T-helper 1 cell treated with Interleukin-12 subunit alpha and Interleukin-12 subunit beta and Interleukin-4 antibody, amounts not matched to agents 30 ng/mL and 1 ng/mL, for 36 hours (primary cell): ENCODE measurements around the gene IRAK1. TPM values are rescaled to one million over a fixed set of nuclear protein-coding genes. Genes with fewer than 3 reads are reported as not detected.

ENCODE experiments used
- intact Hi-C: fragments of 100-400 bp; cut with micrococcal nuclease; formaldehyde crosslinking; loops from one replicate; pipeline ENCODE4 v1.15.1; 2024
- total RNA-seq: library from RNA; stranded (reverse); gene quantifications from 2 replicates; pipeline ENCODE4 v1.2.3, GENCODE V29; 2022

Gene IRAK1
- total RNA-seq: 131 and 144 TPM in 2 replicates

DNA sequence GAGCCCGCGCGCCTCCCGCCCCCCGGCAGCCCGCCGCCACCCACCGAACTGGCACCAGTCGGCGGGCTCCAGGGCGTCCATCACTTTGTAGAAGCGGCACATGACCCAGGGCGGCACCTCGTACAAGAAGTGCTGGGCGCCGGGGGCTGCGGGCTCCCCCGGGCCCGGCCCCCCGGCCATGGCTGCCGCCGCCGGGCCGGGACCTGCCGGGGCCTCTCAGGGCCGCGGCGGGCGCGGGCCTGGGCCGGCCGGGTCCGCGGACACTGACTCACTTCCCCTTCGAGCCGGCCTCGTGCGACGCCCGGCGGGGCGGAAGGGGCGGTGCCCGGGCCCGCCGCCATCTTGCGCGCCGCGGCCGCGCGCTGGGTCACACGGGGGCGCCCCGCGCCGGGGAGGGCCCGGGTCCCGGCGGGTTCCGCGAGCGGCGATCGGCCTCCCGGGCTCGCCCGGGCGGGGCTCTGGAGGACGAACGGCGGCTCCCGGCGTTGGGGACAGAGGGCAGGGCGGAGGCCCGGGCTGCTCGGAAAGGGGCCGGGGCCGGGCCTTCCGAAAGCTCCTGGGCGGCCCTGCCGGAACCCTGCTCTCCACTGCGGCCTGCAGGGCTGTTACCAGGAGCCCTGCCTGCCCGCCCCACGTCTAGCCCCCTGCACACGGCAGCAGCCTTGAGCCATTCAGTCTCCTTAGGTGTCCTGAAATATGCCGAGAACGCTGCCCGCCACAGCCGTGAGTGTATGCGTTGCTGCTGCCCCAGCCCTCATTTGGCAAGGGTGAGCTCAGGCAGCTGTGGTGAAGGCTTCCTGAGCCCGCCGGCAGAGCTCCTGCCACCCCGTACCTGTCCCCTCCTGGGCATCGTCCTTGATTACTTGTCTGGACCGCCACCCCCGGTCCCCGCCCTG is at the start of gene IRAK1:
Gene IRAK1 (minus strand): TSS at position 270 of the 896 bp plus-strand sequence. CDS start 90 bp downstream, at position 180.
- intact Hi-C loops: loop anchor here (2.0 to 5.0 kb wide), 3 partner anchors 31 to 77 kb away; partner anchors contain the start of genes MECP2 and TMEM187

DNA sequence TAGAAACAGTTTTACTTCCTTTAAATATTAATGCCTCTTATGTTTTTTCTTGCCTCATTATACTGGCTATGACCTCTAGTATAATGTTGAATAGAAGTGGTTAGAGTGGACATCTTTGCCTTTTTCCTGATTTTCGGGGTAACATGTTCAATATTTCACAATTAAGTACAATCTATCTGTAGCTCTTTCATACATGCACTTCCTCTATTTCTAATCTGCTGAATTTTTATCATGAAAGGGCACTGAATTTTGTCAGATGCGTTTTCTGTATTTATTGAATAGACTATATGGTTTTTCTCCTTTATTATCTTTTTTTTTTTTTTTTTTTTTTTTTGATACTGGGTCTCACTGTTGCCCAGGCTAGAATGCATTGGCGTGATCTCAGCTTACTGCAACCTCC is 48.9 kb upstream of the IRAK1 start:
- intact Hi-C loops: no loop called here

- intact Hi-C loops: no loop called here
Measured at GRCh38 chrX:154064637-154065435, 45.1 kb upstream of the IRAK1 start.

- intact Hi-C loops: no loop called here
Measured at GRCh38 chrX:154063234-154063633, 43.5 kb upstream of the IRAK1 start.

DNA sequence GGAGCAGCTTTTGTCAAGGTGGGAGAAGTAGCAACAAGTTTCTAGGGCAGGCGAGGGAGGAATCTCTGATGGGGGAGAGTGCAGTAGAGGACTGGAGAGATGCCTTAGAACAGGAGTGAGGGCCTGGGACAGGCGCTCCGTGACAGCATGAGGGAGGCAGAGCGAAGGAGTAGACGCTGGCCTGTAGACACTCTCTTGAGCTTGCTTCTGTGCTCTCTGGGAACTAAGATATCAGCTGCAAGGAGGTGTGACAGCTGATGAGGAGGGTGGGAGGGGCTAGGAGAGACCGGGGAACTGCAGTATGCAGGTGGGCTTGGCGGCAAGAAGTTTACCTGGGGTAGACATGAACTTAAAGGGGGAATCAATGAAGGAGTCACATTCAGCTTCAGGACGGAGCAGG is 42.1 kb upstream of the IRAK1 start:
- intact Hi-C loops: no loop called here

- intact Hi-C loops: no loop called here
Measured at GRCh38 chrX:154059729-154060245, 40.1 kb upstream of the IRAK1 start.

- intact Hi-C loops: no loop called here
Measured at GRCh38 chrX:154059231-154059630, 39.5 kb upstream of the IRAK1 start.

GRCh38 chrX:154058214-154058997 is 38.7 kb upstream of the IRAK1 start:
- intact Hi-C loops: no loop called here

DNA sequence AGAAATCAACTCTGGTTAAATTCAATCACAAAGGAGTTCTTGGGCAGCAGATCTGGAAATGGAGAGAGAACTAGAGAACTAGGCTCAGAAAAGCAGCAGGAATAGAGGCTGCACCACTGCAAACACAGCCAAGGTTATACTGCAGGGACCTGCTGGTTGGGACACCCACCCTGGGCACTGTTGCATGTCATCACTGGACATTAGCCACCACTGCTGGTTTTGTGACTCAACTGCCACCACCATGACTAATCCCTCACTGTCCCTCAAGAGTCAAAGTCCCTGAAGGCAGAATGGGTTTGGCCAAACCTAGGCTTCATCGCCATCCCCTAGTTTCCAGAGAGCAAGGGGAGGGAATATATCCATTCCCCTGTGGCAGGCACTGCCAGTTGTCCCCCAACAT is 38.1 kb upstream of the IRAK1 start:
- intact Hi-C loops: no loop called here

- intact Hi-C loops: no loop called here
Measured at GRCh38 chrX:154056770-154057241, 37.1 kb upstream of the IRAK1 start.

GRCh38 chrX:154051201-154051810 is 31.6 kb upstream of the IRAK1 start:
- intact Hi-C loops: loop anchor here (2.0 to 5.0 kb wide), 5 partner anchors 15 to 287 kb away; partner anchors contain the start of gene PLXNB3

DNA sequence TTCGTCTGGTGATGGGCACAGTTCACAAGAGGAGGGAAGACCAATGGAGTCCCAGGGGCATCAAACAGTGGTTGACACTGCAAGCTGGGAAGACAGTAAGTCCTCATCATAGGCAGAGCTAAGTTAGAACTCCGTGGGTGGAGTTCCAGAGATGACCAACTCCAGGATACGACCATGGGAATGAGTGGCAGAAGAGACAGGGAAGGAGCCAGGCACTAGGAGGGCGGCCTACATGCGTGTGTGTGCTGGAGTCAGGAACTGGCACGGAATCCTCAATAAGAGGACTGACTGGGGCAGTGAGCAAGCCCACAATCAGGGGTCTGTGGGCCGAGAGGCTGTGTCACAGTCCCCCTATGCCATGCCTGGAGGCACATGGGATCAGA is 30.4 kb upstream of the IRAK1 start:
- intact Hi-C loops: loop anchor here (2.0 to 5.0 kb wide), 5 partner anchors 13 to 285 kb away; partner anchors contain the start of gene PLXNB3

- intact Hi-C loops: loop anchor here (2.0 to 5.0 kb wide), 5 partner anchors 13 to 285 kb away; partner anchors contain the start of gene PLXNB3
Measured at GRCh38 chrX:154049209-154050112, 29.8 kb upstream of the IRAK1 start.

GRCh38 chrX:154048398-154048797 is 28.7 kb upstream of the IRAK1 start:
- intact Hi-C loops: no loop called here

GRCh38 chrX:154046940-154047610 is 27.4 kb upstream of the IRAK1 start:
- intact Hi-C loops: no loop called here

- intact Hi-C loops: no loop called here
Measured at GRCh38 chrX:154046031-154046781, 26.5 kb upstream of the IRAK1 start.

DNA sequence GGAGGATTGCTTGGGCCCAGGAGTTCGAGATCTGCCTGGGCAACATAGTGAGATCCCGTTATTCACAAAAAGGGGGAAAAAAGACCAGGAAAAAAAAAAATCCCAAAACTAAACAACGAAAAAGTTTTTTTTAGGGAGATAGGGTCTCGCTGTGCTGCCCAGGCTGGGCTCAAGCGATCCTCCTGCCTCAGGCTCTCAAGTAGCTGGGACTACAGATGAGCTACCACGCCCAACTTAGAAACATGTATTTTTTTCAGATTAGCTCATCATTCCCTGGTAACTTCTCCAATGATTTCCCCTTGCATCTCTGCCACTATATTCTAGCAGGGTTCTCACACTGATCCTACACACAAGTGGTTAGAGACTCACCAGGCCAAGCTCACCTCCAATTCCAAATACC is 24.4 kb upstream of the IRAK1 start:
- intact Hi-C loops: no loop called here
